Measurements from ENCODE around the gene MTRF1.

DNA sequence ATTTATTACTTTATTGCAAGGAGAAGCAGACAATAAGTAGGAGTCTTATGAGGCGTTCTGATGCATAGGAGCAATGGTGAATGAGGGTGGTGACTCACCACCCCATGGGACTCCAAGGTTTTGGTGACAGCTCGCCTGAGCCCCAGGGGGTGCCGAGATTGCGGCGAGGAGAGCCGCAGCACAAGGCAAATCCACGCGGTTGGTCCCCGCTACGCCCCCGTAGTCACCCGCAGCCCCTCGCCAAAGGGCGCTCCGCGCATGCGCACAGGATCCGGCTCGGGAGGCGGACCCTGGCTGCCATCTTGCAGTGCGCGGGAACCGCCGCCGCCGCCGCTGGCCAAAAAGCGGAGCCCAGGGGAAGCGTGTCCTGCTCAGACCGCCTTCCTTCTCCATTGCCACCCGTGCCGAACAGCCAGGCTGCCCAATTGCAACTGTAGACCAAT lies 47.6 kb upstream of the MTRF1 start, which contains the start of gene NAA16:
- TF ChIP-seq, protein P1, sequence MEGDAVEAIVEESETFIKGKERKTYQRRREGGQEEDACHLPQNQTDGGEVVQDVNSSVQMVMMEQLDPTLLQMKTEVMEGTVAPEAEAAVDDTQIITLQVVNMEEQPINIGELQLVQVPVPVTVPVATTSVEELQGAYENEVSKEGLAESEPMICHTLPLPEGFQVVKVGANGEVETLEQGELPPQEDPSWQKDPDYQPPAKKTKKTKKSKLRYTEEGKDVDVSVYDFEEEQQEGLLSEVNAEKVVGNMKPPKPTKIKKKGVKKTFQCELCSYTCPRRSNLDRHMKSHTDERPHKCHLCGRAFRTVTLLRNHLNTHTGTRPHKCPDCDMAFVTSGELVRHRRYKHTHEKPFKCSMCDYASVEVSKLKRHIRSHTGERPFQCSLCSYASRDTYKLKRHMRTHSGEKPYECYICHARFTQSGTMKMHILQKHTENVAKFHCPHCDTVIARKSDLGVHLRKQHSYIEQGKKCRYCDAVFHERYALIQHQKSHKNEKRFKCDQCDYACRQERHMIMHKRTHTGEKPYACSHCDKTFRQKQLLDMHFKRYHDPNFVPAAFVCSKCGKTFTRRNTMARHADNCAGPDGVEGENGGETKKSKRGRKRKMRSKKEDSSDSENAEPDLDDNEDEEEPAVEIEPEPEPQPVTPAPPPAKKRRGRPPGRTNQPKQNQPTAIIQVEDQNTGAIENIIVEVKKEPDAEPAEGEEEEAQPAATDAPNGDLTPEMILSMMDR (IDR thresholded peaks at IDR 0.05; ENCODE audit: low read length) = no peak
- no peak for TF ChIP-seq EZH2 (IDR thresholded peaks at IDR 0.05; ENCODE audit: borderline replicate concordance, low read length)

All from OCI-LY1 (cell line).